Measurements from ENCODE around the gene SCARB1.
A peak's percentile ranks its signal among the peaks of the same experiment; 100 is the strongest.
"Not testable (repeated sequence)": the region's sequence is repeated elsewhere in the genome, so short reads cannot be mapped to it uniquely, and the experiment has no call there.

Gene SCARB1

DNA sequence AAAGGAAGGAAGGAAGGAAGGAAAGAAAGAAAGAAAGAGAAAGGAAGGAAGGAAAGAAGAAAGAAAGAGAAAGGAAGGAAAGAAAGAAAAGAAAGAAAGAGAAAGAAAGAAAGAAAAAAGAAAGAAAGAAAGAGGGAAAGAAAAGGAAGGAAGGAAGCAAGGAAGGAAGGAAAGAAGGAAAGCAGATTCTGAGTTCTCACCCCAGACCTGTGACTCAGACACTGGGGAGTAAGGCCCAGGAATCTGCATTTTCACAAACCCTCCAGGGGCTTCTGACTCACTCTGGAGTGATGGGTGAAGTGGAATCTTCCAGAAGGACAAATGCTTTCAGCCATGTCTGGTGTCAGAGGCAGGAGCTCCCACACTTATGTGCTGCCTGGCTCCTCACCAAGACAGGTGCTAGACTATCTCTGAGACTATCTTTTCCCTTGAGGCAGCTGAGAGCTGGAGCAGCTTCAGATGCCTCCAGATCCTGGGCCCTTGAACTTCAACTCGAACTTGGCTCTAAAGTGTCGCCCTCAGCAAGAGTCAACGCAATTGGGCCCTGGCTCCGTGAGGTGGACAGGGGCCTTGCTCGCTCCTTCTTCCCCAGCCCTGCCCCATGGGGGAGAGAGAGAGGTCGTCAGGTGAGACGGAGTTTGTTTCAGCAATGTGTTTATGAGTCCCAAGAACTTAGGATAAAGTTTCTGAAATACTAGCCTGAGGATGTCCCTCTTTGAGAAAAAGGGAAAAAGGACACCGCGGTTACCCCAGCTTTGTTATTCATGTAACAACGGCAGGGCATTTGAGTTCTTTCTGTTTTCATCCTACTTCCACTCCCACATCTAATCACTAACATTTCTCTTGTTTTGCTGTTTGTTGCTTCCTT, 19.8 kb upstream of the SCARB1 start:
- DNase-seq, result no peak

GRCh38 chr12:124881123-124881522, 17.5 kb upstream of the SCARB1 start:
- no peak for DNase-seq

DNA sequence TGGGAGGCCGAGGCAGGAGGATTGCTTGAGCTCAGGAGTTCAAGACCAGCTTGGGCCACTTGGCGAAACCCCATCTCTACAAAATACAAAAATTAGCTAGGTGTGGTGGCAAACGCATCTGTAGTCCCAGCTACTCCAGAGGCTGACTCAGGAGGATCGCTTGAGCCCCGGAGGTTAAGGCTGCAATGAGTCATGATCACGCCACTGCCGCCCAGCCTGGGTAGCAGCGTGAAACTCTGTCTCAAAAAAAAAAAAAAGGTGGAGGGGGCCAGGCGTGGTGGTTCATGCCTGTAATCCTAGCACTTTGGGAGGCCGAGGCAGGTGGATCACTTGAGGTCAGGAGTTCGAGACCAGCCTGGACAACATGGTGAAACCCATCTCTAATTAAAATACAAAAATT, 16.7 kb upstream of the SCARB1 start:
- not testable (repeated sequence) for DNase-seq

GRCh38 chr12:124878795-124879516, 15.3 kb upstream of the SCARB1 start:
- no peak for DNase-seq

DNA sequence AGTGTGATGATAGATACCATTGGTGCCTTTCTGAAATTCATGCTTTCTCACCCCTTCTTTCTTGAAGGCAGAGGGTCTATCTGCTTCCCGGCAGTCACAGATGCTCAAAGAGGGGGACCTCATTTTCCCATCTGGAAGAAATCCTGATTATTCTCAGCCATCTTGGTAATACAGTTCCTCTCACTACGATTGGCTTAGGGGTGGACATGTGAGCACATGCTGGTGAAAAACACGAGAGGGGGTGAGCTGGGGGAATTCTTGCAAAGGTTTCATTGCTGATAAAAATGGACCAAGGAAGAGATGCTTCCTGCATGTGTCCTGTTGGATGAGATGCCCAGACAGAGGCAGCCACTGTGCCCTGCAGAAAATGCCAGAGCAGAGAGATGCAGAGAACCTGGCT, 13.8 kb upstream of the SCARB1 start:
- no peak for DNase-seq

DNA sequence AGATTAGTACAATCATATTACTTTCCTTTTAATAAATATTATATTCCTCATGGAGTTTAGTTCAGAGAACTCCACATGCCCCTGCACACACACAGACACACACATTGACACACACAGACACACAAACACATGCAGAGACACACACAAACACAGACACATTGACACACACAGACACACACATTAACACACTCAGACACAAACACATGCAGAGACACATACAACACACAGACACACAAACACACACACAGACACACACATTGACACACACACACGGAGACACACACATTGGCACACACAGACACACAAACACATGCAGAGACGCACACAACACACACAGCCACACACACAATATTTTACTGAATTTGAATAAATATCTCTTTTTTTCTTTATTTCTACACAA, 12.5 kb upstream of the SCARB1 start:
- no peak for DNase-seq

GRCh38 chr12:124875803-124876132, 12.1 kb upstream of the SCARB1 start:
- DNase-seq, result no peak

DNA sequence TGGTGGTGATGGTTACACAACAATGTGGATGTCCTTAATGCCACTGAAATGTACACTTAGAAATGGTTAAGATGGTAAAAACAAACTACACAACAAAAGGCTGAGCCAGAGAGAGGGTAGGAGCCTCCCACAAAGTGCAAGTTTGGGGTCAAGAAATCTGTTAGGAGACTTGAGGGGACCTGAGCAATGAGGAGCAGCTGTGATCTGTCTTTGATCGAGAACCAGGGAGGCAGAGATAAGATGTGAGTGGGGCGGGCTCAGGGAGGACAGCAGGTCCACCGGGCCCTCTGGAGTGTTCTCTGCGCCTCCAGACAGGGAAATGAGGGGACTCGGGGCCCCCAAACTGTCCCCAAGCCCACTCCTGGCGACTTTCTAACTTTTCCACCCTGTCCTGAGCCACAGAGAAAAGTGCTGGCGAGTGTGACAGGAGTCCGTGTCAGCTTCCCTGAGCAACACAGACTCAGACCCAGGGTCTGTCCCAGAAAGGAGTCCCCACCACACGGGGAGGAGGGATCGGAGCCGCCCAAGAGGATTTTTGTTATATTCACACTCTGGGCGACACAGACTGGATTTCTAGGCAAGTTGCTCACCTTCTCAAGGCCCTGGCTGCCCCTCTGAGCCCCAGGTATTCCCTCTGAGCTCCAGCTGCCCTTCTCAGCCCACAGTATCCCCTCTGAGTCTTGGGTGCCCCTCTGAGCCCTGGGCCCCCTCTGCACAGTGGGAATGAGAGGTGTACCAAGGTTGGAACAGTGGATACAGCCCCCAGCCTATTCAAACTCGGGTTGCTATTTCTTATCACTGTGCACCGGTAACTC, 11.5 kb upstream of the SCARB1 start:
- peak; percentile 27 for DNase-seq

DNA sequence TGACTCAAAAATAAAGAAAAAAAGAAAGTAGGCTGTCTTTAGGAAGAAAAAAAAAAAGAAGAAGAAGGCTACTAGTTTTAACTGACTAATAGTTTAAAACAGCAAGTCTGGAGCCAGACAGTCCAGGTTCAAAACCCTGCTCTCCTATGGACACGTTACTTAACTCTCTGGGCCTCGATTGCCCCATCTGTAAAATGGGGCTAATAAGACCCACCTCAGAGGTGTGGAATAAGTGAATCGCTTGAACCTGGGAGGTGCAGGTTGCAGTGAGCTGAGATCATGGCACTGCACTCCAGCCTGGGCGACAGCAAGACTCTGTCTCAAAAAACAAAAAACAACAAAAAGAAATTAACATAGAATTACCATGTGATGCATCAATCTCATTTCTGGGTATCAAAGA, 10.5 kb upstream of the SCARB1 start:
- no peak for DNase-seq

DNA sequence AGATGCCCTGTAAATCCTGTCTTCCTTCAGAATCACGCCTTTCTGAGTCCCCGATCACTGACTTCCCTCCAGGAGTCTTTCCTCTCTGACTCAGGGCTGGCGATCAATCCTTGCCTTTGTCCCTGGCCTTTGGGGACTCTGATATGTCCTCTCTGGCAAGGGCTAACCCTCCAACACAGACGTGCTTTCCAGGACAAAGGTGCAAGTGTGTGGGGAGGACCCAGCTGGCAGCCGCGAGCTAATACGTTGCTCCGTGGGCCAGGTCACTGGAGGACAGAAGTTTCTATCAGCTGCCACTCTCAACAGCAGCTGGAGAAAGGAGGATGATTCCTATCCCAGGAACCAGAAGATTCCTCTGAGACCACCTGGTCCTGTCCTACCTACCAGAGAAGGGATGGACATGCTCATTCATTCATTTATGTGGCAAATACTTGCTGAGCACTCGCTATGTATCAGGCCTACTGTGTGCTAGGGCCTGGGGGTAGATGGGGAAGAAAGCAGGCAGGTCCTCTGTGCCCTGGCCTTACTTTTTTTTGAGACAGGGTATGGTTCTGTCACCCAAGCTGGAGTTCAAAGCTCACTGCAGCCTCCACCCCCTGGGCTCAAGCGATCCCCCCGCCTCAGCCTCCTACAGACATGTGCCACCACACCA, 8.5 kb upstream of the SCARB1 start:
- no peak for DNase-seq

- no peak for DNase-seq
Observed at GRCh38 chr12:124871297-124871696, 7.6 kb upstream of the SCARB1 start.

GRCh38 chr12:124870515-124870914, 6.9 kb upstream of the SCARB1 start:
- no peak for DNase-seq

DNA sequence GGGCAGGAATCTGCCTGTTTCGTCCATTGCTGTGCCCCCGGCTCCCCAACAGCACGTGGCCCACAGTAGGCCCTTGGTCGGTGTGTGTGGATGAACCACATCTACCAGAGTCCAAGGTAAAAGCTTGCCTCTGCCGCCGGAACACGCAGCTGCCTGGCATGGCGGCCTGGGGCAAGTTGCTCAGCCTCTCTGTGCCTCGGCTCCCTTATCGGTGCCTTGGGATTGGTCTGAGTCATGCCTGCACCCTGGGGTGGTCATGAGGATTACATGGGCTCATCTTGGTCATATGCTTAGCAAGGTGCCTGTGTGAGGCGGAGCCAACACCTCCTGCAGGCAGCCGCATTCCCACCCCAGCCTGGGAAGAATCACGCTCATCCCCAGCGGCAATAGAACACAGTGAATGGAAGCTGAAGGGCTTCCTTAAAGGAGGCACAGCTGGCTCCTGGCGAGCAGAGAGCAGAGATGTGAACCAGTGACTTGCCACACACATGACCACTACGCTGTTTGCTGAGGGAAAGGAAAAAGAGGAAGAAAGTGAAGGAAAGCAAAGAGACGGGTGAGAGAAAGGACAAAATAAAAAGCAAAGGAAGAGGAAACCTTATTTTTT, 5.5 kb upstream of the SCARB1 start:
- peak; percentile 94 for DNase-seq

DNA sequence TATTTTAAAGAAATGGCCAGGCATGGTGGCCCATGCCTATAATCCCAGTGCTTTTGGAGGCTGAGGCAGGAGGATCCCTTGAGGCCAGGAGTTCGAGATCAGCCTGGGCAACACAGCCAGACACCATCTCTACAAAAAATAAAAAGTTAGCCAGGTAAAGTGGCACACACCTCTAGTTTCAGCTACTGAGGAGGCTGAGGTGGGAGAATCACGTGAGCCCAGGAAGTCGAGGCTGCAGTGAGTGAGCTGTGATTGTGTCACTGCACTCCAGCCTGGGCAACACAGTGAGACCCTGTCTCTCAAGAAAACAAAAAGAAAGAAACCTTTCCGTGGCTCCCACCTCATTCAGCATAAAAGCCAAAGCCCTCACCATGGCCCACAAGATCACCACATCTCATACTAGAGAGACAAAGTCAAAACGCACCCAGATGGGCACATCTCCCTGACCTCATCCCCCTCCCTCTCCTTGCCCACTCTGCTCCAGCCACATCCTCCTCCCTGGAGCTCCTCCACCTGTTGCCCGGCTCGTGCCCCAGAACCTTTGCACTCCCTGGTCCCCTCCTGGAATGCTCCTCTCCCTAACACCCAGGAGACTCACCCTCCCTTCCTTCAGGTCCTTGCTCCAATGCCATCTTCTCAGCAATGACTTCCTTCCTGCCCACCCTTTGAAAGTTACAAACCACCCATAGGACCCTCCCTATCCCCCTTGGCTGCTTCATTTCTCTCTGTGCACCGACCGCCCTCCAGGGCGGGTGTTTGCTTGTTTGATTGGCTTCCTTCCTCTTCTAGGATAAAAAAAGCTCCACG, 4.8 kb upstream of the SCARB1 start:
- no peak for DNase-seq

GRCh38 chr12:124867401-124867930, 3.8 kb upstream of the SCARB1 start:
- peak; percentile 86 for DNase-seq

- DNase-seq, result peak; percentile 28
Observed at GRCh38 chr12:124866883-124867400, 3.3 kb upstream of the SCARB1 start.

DNA sequence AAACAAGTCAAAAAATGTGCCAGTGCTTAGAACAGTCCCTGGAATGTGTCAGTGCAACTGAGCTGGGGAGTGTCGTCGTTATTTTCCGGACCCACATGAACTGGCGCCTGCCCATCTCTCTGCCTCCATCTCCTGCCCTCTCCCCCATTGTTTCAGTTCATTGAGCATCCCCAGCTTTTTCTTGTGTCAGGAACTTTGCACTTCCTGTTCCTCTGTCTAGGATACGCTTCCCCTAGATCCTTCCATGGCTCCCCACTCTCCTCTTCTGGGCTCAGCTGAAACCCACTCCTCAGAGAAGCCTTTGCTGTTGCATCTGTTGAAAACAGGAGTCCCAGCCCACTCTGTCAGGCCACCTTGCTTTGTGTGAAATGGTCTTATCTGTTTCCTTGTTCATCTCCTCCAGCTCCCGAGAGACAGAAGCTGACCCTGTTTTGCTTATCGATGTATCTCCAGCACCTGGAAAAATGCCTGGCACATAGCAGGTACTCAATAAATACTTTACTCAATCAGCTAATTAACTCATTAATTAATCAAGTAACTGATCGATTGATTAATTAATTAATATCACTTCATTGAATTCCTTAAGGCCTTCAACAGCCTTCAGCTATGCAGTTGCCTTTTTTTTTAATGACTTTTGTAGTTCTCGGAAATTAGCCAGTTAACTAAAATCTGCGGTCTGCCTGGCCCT, 2.7 kb upstream of the SCARB1 start:
- no peak for DNase-seq

- DNase-seq, result no peak
Observed at GRCh38 chr12:124865728-124866127, 2.1 kb upstream of the SCARB1 start.

- no peak for DNase-seq
Observed at GRCh38 chr12:124864326-124864752, 675 bp upstream of the SCARB1 start.

- DNase-seq, result peak; percentile 41
Observed at GRCh38 chr12:124862768-124863415, 772 bp downstream of the SCARB1 start.

Measured in hematopoietic multipotent progenitor cell treated with erythropoietin and hydrocortisone succinate and interleukin-3 and kit ligand, for 8 days (in vitro differentiated cells).